Activated effector memory CD4-positive, alpha-beta T cell treated with anti-CD3 and anti-CD28 coated beads, Interleukin-2, amount 50 U/mL, for 16 hours (primary cell): Measurements from ENCODE around the gene BRSK1.
"Not testable (repeated sequence)": the region's sequence is repeated elsewhere in the genome, so short reads cannot be mapped to it uniquely, and the experiment has no call there.

Source experiments
- DNase-seq: peaks from one replicate; pipeline ENCODE4 v3.0.0-alpha.2; 2020

Gene BRSK1

GRCh38 chr19:55305491-55305890 is 21.7 kb downstream of the BRSK1 start:
- DNase-seq: peak; percentile 84

- DNase-seq: no peak
Measured at GRCh38 chr19:55305983-55306562, 22.3 kb downstream of the BRSK1 start.

DNA sequence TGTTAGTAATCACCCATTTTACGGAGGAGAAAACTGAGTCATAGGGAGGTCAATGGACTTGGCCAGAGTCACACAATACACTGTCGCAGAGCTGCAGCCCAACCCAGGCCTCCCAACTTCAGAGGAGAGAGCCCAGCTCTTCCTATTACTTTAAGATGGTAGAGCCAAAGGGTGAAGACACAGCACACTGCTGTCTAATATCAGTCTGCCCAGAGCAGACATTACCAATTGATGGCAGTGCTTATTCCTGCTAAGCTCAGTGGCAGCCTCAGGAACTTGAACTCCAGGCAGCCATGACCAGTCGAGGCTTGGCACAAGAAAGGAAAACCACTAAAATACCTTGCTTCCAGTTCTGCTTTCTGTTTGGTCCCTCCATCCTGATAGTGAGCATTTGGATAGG is 22.9 kb downstream of the BRSK1 start:
- no peak for DNase-seq

DNA sequence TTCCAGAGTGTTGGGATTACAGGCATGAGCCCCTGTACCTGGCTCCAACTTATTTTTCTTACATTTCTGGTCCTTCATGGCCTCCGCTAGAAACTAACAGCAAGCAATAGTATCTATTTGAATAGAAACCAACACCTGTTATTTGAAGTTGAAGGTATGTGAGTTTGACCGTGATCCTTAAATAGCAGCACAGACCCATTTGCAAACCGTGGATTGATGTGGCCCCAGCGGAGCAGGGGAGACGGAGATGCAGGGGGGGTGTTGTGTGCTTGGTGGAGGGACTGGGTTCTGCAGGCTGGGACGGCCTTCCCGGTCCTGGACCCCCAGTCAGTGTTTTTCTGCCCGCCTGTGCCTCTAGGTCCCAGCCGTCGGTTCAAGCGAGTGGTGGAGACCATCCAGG is 24.5 kb downstream of the BRSK1 start:
- no peak for DNase-seq

DNA sequence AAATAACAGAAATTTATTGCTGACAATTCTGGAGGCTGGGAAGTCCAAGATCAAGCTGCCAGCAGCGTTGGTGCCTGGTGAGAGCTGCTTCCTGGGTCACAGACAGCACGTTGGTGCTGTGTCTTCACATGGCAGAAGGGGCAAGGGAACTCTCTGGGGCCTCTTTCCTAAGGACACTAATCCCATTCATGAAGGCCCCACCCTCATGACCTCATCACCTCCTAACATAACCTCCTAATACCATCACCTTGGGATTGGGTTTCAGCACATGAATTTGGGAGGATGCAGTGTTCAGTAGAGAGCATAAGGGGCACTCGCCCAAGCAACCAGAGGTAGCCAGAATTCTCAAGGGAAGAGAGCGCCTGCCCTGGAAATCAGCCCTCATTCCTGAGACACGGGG is 25.7 kb downstream of the BRSK1 start:
- no peak for DNase-seq

- DNase-seq: no peak
Measured at GRCh38 chr19:55310498-55310897, 26.7 kb downstream of the BRSK1 start.

DNA sequence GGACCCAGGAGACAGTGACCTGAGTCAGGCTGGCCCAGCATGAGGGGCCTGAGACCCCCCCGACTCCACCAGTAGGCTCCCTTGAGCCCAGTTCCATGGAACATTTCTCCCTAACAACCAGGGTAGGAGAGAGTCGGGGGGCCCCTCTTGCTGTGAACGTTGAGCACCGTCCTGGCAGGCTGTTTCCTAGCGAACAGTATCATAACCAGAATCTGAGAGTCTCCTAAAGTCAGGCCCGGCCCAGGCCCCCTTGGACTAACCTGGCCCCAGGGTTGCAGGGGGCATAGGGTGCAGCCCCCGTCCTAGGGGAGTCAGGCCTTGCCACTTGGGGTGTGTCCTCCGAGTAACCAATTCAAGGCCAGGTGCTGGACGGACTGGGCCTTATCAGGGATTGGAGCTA is 27.6 kb downstream of the BRSK1 start:
- no peak for DNase-seq

GRCh38 chr19:55311797-55312196 is 28.0 kb downstream of the BRSK1 start:
- no peak for DNase-seq

DNA sequence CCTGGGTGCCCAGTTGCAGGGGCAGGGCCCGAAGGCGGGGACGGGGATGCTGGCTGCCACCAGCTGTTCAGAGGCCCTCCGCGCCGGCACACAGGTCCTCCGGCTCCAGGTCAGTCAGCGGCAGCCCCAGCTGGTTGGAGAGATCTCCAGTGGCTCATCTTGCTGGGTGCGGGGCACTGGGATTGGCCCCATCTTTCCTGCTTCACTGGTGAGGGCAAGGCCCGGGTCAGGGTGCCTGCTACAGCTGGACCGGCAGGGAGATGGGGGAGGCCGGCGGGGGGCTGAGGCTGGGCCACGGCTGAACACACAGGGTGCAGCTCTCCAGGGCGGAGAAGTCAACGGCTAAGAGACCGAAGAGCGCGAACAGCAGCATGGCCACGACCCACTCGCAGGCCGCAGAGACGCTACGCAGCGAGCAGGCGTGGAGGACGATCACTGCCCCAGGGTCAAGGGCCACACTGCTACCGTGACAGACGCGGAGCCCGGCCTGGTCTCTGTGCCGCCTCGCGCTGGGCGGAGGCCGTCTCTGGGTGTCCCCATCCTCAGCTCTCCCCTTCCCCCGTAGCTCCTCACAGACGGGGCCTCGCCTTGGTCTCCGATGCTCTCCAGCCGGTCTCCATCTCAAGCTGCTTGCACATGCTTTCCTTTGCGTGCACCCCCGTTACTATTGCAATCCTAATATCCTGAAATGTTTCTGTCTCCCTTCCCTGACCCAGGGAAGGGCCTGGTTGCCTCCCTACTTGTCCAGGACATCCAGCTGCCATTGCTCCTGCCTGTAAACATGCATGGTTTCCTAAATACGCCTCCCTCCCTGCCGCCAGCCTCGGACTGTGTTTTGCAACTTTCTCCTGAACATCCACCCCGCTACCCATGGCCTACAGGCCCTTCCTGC is 29.1 kb downstream of the BRSK1 start:
- DNase-seq: no peak

GRCh38 chr19:55314396-55314795 is 30.6 kb downstream of the BRSK1 start:
- no peak for DNase-seq

DNA sequence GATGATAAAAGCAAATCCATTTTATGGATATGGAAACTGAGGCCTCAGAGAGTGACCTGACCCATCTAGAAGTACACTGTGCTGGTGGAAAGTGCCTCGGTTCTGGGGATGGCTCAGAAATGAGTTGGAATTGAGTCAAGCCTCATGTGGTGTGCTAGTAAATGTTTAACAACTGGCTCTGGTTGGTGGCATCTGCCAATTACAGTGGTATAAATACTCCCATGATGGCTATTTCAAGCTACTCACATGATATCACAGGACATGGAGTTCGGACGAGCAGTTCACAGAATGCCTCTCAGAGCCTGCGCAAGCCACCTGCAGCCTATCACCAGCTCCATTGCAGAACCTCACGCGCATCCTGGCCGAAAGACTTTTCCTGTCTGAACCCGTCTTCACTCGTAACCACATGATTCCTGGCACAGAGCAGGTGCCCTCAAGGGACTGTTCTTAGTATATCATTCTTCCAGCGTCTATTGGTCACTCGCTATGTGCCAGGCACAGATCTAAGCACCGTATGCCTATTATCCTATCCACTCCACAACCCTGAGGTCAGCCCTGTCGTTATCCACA is 32.2 kb downstream of the BRSK1 start:
- DNase-seq: no peak

- DNase-seq: no peak
Measured at GRCh38 chr19:55316646-55317045, 32.8 kb downstream of the BRSK1 start.

DNA sequence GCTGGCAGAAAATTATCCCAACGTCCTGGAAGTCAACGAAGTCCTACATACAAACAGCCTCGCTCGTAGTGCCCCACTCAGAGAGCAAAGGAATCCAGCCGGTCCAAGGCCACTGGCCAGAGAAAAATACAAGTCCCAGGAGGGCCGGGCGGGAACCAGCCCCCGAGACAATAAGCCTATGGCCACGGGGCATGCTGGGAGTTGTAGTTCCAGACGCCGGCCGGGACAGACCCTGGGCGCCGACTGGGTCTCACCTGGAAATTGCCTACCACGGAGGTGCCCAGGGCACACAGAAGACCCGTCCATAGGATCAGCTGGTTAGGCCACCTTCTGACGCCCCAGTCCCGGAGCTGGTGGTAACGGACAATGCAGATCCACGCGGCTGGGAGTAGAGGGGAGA is 36.0 kb downstream of the BRSK1 start:
- DNase-seq: no peak

- DNase-seq: no peak
Measured at GRCh38 chr19:55320844-55321419, 37.1 kb downstream of the BRSK1 start.

GRCh38 chr19:55321466-55322137 is 37.8 kb downstream of the BRSK1 start:
- no peak for DNase-seq

GRCh38 chr19:55322204-55322885 is 38.5 kb downstream of the BRSK1 start:
- no peak for DNase-seq

DNA sequence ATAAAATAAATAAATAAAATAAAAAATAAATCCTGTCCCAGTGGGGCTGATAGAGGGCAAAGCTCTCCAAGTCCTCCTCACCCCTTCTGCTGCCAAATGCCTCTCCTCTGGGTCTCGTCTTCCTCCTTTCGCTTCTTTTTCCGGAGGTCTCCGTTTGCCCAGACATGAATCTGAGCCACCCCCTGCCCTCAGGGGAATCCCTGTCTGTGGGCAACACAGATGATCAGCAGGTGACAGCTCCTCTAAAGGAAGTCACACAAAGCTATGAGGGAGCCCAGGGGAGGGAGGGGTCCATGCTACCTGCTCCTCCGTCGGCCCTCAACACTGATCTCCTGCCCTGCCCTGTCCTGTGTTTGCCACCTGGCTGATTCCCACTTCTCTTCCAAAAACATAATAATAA is 40.9 kb downstream of the BRSK1 start:
- no peak for DNase-seq

GRCh38 chr19:55325172-55325571 is 41.4 kb downstream of the BRSK1 start, which contains the start of gene TMEM150B:
TMEM150B (minus strand) TSS chr19:55325341; CDS start chr19:55321036, 4,305 bp downstream.
- DNase-seq: no peak

DNA sequence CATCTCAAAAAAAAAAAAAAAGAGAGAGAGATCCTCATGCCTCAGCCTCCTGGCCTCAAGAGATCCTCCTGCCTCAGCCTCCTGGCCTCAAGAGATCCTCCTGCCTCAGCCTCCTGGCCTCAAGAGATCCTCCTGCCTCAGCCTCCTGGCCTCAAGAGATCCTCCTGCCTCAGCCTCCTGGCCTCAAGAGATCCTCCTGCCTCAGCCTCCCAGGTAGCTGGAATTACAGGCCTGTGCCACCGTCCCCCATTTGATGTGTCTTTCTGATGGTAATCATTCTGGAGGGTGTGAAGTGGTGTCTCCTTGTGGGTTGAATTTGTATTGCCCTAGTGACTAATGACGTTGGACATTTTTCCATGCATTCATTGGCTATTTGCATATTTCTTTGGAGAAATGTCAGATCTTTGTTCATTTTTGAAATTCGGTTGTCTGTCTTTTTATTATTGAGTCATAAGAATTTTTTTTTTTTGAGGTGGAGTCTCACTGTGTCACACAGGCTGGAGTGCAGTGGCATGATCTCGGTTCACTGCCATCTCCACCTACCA is 45.0 kb downstream of the BRSK1 start:
- not testable (repeated sequence) for DNase-seq

GRCh38 chr19:55329791-55330190 is 46.0 kb downstream of the BRSK1 start:
- not testable (repeated sequence) for DNase-seq

DNA sequence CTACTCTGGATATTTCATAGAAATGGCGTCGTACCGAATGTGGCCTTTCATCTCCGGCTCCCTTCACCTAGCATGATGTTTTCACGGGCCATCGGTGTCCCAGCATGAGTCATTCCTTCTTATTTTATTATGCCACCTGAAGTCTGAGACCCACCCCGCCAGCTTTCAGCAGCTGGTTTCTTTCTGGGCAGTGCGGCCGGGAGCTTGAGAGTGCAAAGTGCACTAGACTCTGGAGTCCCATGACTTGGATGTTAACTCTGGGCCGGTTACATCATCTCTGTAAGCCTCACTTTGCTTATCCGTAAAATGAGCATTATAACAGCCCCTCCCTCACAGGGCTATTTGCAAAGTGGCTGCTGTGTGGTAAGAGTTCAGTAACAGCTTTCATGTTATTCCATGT is 50.1 kb downstream of the BRSK1 start:
- DNase-seq: no peak

GRCh38 chr19:55336101-55336500 is 52.3 kb downstream of the BRSK1 start:
- no peak for DNase-seq
